ENCODE results near the gene SPATA2. TPM values are rescaled to one million over a fixed set of nuclear protein-coding genes. Genes with fewer than 3 reads are reported as not detected.
"Not testable (repeated sequence)": the region's sequence is repeated elsewhere in the genome, so short reads cannot be mapped to it uniquely, and the experiment has no call there.

Gene SPATA2, protein sequence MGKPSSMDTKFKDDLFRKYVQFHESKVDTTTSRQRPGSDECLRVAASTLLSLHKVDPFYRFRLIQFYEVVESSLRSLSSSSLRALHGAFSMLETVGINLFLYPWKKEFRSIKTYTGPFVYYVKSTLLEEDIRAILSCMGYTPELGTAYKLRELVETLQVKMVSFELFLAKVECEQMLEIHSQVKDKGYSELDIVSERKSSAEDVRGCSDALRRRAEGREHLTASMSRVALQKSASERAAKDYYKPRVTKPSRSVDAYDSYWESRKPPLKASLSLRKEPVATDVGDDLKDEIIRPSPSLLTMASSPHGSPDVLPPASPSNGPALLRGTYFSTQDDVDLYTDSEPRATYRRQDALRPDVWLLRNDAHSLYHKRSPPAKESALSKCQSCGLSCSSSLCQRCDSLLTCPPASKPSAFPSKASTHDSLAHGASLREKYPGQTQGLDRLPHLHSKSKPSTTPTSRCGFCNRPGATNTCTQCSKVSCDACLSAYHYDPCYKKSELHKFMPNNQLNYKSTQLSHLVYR
- 6.2 TPM for total RNA-seq

DNA sequence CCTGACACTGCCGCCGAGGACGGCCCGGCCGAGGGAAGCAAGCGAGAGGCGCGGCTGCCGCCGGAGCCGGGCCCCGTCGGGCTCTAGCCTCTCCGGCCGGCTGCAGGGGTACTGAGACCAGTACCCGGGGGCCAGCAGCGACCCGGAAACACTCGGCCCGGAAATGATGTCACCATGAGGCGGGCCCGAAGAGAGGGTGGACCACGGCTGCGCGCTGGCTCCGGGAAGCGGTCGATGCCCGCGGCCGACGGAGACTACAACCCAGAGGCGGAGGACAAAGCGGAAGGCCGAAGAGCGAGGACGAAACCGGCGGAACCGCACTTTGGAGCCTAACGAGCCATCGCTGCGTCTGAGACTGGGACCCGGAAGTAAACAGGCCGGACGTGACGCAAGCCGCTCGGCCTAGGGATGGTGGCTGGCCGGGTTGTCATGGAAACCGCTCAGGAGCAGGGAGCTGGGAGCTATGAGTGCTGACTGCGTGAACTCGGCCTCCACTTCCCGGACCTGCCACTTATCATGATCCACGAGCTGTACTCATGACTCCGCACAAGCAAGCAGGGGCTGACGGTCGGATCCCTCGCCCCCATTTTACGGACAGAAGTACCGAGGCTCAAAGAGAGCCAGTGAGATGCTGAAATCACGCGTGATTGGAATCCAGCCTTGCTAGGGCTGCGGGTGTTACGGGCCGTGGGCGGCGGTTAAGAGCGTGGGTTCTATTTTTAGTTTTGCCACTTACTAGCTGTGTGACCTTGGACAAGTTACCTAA is at the start of gene SPATA2:
SPATA2 (minus strand) TSS at position 150 of the 766 bp plus-strand sequence. CDS start 7,039 bp downstream, outside the sequence.
- DNase-seq (ENCODE audit: low read depth in 2 of 3, low spot score in 2 of 3): peak; percentile 96

DNA sequence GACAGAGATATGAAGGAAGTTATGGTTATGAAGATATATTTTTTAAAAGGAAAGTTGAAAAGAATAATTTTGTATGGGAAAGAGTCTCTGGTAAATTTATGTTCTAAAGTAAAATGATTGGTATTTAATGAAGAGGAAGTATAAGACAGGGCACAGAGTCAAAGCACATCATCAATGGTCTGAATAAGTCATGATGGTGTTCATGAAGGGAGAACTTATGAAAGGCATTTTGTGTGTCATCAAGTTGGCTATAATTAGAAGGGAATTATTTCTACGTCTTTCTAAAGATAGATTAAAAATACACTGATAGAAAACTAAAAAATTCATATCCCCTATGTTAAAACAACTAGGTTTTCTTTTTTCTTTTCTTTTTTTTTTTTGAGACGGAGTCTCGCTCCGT is 46.1 kb upstream of the SPATA2 start:
- DNase-seq (ENCODE audit: low read depth in 2 of 3, low spot score in 2 of 3): no peak

DNA sequence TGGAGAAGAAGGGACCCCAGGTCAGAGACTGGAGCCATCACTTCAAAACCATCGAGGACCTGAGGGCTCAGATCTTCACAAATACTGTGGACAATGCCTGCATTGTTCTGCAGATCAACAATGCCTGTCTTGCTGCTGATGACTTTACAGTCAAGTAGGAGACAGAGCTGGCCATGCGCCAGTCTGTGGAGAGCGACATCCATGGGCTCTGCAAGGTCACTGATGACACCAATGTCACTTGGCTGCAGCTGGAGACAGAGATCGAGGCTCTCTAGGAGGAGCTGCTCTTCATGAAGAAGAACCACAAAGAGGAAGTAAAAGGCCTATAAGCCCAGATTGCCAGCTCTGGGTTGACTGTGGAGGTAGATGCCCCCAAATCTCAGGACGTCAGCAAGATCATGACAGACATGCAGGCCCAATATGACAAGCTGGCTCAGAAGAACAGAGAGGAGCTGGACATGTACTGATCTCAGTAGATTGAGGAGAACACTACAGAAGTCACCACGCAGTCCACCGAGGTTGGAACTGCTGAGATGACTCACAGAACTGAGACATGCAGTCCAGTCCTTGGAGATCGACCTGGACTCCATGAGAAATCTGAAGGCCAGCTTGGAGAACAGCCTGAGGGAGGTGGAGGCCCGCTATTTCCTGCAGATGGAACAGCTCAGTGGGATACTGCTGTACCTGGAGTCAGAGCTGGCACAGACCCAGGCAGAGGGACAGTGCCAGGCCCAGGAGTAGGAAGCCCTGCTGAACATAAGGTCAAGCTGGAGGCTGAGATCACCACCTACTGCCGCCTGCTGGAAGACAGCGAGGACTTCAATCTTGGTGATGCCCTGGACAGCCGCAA is 42.0 kb upstream of the SPATA2 start:
- DNase-seq (ENCODE audit: low read depth in 2 of 3, low spot score in 2 of 3): peak in 1 of 3 donors; percentile 29

DNA sequence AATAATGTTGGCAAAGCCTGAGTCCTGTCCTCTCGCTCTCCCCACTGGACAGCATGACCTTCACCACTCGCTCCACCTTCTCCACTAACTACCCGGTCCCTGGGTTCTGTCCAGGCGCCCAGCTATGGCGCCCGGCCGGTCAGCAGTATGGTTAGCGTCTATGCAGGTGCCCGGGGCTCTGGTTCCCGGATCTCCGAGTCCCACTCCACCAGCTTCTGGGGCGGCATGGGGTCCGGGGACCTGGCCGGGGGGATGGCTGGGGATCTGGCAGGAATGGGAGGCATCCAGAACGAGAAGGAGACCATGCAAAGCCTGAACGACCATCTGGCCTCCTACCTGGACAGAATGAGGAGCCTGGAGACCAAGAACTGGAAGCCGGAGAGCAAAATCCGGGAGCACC is 41.4 kb upstream of the SPATA2 start:
- no peak for DNase-seq (ENCODE audit: low read depth in 2 of 3, low spot score in 2 of 3)

DNA sequence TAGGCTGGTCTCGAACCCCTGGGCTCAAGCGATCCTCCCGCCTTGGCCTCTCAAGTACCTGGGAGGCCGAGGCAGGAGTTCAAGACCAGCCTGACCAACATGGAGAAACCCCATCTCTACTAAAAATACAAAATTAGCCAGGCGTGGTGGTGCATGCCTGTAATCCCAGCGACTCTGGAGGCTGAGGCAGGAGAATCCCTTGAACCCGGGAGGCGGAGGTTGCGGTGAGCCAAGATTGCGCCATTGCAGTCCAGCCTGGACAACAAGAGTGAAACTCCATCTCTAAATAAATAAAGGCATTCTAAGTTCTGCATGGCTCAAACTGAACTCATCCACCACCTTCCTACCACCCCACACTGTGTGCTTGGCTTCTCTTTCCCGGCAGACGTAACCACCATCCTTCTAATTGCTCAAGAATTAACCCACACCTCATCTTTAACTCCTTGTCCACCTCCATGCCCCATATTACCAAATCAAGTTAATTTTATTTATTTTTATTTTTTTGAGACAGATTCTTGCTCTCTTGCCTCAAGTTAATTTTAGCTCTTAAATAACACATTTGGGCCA is 40.6 kb upstream of the SPATA2 start:
- not testable (repeated sequence) for DNase-seq (ENCODE audit: low read depth in 2 of 3, low spot score in 2 of 3)

DNA sequence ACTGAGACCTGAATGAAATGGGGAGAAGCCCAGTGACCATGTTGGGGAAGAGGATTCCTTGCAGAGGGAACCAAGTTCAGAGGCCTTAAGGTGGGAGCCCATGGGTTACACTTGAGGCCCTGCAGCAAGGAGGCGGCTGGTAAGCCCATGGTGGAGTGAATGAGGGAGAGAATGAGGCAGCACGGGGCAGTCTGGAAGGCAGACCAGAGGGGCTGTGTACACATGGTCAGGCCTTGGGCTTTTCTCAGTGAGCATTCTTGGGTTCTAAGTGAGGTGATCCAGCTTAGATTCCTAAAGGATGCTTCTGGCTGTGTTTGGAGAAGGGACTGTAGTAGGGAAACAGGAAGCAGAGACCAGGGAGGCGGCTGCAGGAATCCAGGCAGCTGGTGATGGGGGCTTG is 39.8 kb upstream of the SPATA2 start:
- DNase-seq (ENCODE audit: low read depth in 2 of 3, low spot score in 2 of 3): no peak

DNA sequence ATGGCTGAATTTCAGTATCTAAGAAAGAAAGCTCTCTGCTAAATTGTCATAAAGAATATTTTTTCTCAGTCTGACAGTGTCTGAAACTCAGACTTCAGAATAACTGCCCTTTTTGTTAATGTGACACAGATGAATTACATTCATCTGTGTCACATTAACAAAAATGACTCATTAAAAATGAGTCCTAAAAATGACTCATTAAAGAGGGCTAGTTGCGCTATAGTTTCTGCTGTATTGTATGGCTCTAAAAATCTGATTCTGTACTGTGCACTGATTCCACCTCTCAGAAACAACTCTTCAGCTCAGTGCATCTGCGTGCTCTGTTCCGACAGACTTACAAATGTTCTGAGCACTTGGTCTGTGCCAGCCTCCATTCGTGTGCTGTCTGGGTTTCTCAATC is 35.8 kb upstream of the SPATA2 start:
- DNase-seq (ENCODE audit: low read depth in 2 of 3, low spot score in 2 of 3): no peak

DNA sequence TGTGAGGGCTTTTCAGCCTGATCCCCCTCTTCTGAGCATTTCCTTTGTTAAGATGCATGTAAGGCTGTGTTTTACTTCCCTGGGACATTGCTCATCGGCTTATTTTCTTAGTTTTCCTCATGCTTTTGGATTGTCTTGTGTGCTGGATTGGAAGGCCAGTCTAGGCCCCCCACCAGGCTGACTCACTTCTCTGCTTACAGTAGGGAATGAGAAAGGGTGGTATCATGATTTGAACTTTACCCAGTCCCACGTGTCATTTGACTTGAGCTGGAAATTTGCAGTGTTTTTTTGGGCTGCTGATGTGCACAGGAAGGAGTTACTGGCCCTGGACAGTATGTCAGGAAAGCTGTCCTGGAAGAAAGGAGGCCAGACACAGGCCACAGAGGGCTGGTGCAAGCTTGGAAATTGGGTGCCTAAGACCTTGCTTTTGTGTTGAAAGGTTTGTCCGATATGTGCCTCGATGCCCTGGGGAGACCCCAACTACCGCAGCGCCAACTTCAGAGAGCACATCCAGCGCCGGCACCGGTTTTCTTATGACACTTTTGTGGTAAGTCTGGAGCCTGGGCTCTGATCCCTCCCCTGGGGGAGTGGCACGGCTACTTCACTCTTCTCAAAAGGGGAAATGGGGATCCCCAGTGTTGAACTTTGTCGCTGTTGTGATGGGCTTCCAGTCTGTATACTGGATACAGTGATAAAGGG is 33.6 kb upstream of the SPATA2 start:
- no peak for DNase-seq (ENCODE audit: low read depth in 2 of 3, low spot score in 2 of 3)

DNA sequence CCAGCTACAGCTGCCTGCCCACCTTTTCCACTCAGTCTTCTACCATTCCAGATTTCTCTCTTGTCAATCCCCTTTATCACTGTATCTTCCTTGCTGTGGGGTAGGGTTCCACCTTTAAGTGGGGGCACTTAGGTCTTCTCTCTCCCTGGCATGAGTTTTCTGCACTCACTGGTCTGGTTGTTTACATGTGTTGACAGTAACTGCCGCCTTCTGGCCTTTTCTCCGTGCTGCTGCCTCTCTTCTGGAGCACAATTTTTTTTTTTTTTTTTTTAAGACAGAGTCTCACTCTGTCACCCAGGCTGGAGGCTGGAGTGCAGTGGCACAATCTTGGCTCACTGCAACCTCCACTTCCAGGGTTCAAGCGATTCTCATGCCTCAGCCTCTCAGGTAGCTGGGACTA is 32.8 kb upstream of the SPATA2 start:
- no peak for DNase-seq (ENCODE audit: low read depth in 2 of 3, low spot score in 2 of 3)

DNA sequence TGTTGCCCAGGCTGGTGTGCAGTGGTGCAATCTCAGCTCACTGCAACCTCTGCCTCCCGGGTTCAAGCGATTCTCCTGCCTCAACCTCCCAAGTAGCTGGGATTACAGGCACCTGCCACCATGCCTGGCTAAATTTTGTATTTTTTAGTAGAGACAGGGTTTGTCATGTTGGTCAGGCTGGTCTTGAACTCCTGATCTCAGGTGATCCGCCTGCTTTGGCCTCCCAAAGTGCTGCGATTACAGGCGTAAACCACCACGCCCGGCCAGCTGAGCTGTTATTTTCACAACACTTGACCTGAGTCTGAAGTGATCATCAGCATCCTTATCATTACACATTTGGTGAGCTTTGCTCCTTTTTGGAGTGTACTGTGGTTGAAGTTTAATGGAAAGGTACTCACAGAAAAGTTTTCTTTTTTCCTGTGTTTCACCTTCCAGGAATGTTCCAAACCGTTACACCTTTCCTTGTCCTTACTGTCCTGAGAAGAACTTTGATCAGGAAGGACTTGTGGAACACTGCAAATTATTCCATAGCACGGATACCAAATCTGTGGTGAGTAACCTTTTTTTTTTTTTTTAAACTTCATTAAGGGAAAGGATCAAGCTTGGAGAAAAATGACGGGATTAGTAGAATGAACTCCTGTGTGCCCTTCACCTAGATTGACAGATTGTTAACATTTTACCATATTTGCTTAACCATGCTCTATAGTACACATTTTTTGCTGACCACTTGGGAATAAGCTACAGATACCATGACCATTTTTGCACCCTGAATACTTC is 30.6 kb upstream of the SPATA2 start:
- DNase-seq (ENCODE audit: low read depth in 2 of 3, low spot score in 2 of 3): no peak

DNA sequence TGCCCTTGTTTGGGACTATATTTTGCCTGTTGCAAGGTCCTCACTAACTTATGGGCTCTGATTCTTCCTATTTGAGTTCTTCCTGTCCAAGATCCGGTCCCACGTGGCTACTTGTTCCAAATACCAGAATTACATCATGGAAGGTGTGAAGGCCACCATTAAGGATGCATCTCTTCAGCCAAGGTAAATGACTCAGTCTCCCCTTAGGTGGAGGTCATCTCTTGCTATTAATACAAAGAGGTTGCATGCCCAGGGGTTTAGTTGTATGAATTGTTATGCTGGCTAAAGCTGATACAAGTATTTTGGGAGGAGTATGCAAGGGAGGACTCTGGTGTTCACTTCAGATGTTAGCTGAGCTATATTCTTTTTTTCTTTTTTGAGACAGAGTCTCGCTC is 30.0 kb upstream of the SPATA2 start:
- DNase-seq (ENCODE audit: low read depth in 2 of 3, low spot score in 2 of 3): no peak

DNA sequence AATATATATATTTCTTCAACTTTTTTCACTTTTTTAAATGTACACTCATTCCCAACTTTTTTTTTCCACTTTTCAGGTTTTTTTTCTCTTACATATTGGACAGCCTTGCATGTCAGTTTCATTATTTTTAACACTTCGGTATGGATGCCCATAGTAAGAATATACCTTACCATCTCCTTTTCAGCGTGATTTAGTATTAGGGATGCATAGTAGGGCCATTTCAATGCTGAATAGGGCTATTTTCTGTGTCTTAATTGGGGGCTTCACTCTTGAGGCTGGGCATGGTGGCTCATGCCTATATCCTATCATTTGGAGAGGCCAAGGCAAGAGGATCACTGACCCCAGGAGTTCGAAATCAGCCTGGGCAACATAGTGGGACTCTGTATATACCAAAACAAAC is 27.6 kb upstream of the SPATA2 start:
- no peak for DNase-seq (ENCODE audit: low read depth in 2 of 3, low spot score in 2 of 3)

DNA sequence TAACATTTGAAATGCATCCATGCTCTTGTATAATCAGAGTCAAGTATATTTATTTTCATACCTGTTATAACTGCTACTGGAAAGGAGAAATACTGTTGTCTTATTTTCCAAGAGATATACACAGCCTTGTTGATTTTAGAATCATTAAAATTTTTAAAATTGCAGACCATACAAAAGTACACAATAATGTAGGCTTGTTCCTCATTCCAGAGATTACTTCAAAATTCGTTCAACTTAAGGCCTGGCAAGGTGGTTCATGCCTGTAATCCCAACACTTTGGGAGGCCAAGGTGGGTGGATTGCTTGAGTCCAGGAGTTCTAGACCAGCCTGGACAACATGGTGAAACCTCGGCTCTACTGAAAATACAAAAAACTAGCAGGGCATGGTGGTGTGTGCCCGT is 27.0 kb upstream of the SPATA2 start:
- no peak for DNase-seq (ENCODE audit: low read depth in 2 of 3, low spot score in 2 of 3)

DNA sequence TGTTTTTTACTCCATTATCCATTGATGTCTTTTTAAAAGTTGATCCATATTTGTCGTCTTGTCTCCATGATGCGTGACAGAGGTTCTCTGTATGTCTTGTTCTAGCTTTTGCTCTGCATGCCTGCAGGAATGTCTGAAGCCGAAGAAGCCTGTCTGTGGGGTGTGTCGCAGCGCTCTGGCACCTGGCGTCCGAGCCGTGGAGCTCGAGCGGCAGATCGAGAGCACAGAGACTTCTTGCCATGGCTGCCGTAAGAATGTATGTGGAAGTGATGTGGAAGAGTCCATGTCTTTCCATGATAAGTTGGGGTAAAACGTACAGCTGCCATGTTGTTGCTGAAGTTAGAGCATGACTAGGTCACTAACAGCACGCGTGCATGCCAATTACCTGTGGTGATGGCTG is 26.1 kb upstream of the SPATA2 start:
- DNase-seq (ENCODE audit: low read depth in 2 of 3, low spot score in 2 of 3): no peak

DNA sequence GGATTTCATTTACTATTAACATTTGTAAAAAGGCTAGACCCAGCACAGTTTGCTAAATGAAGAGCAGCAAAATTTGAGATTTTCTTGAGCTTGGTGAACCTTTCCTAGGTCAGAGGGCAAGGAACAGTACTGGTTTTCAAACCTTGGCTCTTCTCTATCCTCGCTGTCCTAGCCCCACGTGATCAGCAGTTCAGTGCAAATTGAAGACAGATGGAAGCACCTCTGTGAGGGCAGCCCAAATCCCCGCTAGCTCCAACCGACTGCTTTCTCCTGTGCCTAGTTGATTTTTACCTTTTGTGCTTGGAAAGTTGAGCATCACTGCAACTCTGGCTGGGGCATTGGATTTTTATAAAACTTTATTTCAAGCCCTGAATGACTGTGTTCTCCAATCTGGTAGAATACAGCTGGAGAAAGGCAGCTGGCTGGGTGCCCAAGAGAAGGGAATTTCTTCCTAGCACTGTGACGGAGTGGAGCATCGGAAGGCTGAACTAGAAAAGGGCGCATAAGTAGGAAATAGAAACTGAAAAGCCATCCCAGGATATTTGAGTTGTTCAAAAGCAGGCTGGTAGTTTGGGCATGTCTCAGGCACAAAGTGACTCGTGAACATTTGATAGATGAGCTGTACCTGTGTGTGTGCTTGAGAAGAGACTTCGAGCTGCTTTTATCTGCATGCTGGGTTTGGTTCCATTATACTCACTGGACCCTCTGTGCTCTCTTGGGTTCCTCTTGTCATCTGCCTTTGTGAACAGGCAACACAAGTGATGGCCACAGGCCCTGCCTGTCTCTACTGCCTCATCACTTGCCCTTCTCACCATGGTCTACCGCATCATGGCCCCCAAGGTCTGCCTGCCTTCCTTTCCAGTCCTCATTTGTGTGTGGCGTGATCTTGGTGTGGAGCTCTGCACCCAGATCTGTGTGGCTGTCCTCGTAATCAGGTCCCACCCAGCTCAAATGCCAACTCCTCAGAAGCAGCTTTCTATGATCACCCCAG is 23.1 kb upstream of the SPATA2 start:
- DNase-seq (ENCODE audit: low read depth in 2 of 3, low spot score in 2 of 3): no peak

DNA sequence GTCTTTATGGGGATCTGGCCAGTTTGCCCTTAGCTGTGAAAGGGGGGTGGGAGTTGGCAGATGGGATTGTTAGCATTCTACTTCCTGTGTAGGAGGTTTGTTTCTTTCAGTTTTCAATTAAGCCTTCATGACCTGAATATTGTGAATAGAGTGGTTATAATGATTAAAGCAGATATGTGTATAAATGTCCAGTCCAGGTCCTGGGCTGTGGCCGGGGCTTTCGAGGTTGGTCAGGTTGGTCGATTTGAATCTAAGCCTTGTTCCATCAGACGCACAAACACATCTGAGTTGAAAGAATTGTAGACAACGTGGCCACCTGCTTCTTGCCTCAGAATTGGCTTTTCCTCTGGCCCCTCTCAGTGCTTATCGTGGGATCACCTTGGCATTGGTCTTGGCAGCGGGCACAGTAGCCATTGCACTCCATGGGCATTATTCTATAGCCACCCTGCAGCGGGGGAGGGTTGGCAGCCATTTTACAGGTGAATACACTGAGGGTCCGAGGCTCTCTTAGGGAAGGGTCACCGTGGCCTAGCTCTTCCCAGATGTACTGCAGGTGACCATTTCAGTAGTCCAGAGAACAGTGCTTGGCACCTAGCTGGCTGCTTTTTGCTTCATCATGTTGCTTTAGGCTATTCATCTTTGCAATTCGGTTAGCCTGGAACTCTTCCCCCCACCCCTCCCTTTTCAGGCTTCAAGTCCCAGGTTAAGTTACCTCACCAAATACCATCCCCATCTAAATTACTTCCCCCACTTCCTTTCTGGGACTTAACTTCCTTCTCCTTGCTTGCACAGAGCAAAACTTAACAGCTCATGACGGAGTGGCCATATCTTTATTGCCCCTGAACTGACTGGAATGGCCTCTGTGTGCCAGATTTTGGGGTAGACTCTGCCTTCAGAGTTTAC is 21.9 kb upstream of the SPATA2 start:
- no peak for DNase-seq (ENCODE audit: low read depth in 2 of 3, low spot score in 2 of 3)

Data from hematopoietic multipotent progenitor cell (in vitro differentiated cells).